ENCODE measurements around the gene SDK1. TPM values are rescaled to one million over a fixed set of nuclear protein-coding genes. Genes with fewer than 3 reads are reported as not detected.

Gene SDK1
- total and polyA plus RNA-seq, 2 of the 8 experiments (the other 6 are each of a cell fraction or from before 2014, with no cell fraction given) = 3.3 to 7.2 TPM

DNA sequence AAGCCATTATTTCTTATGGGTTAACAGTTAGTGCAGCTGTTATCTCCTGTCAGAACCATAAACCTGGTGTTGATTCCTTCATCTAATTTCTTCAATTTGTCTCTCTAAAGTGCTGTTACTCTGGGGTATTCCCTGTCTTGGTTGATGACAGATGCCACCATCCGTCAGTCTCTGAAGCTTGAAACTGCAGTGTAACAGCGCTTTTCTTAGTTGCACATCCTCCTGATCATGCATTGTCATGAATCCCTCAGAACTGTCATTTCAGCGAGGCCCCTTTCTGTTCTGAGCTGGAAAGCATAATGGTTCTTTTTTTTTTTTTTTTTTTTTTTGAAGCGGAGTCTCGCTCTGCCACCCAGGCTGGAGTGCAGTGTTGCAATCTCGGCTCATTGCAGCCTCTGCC is 193.9 kb downstream of the SDK1 start:
- H3K9me3 ChIP-seq (ENCODE audit: insufficient read depth in 2 of 2, low read depth in 1 of 2, low read length in 1 of 2) = peaks cover 0 to 6% of the 10 kb centered on the region in 2 experiments; a peak in 1 of 4 replicates
- CTCF ChIA-PET (ENCODE audit: partially characterized antibody) = interaction anchor here (0.5 to 2.0 kb wide), 2 partner anchors 13 to 294 kb away, joined by 3 to 8 read pairs; no protein-coding TSS in a partner anchor

More for the DNA sequence above, 193.9 kb downstream of the SDK1 start:
- no peak overlapping the region for H3K56ac ChIP-seq (replicated peaks; ENCODE audit: insufficient read length, low read depth, low read length)
- no peaks in the 10 kb centered on the region for H3K23me2 ChIP-seq (ENCODE audit: low read depth, low read length)
- H4K91ac ChIP-seq (replicated peaks; ENCODE audit: insufficient read length, low read length) = no peak overlapping the region
- H3K4ac ChIP-seq (replicated peaks; ENCODE audit: insufficient read length, low read depth, low read length) = no peak overlapping the region
- H3K79me2 ChIP-seq (ENCODE audit: control insufficient read depth in 1 of 2, insufficient read depth in 2 of 2, low read length in 2 of 2) = no peaks in the 10 kb centered on the region
- no peaks in the 10 kb centered on the region for H3K36me3 ChIP-seq (ENCODE audit: control insufficient read depth in 2 of 4, insufficient read depth in 4 of 4, low read length in 3 of 4)
- H3K23ac ChIP-seq (ENCODE audit: insufficient read length) = no peak overlapping the region
- H3K79me1 ChIP-seq (ENCODE audit: low read depth, low read length) = no peaks in the 10 kb centered on the region
- H2BK12ac ChIP-seq (ENCODE audit: low read depth, low read length) = no peak overlapping the region; the same call in 1 of the 2 replicates
- H3K27ac ChIP-seq (ENCODE audit: low read depth, low read length) = no peak overlapping the region
- peaks cover 0 to 2% (median 0%) of the 10 kb centered on the region in 4 experiments; a peak in 2 of 7 replicates for H3K4me1 ChIP-seq (replicated peaks in 1 of 4; ENCODE audit: control insufficient read depth in 3 of 4, insufficient read depth in 4 of 4, low read length in 3 of 4)
- H3K9ac ChIP-seq (replicated peaks in 1 of 4; ENCODE audit: extremely low read depth in 1 of 4, low read depth in 3 of 4, low read length in 3 of 4) = no peak overlapping the region
- no peak overlapping the region for H3K4me3 ChIP-seq (ENCODE audit: extremely low read depth in 1 of 4, insufficient read depth in 2 of 4, low read depth in 3 of 4, low read length in 4 of 4)
- WGBS, 2 experiments (ENCODE audit: extremely low coverage in 1 of 2, insufficient coverage in 1 of 2, insufficient read length in 1 of 2, insufficient replicate concordance in 2 of 2, low coverage in 1 of 2, low lambda C conversion rate in 2 of 2, missing lambda C conversion rate in 1 of 2) = 92% methylated on average over 4 of the region's 6 CpGs; no CpG with 5 or more reads in 1 of the 2 experiments
- no peak overlapping the region for H2BK20ac ChIP-seq (ENCODE audit: low read length)
- DNase-seq (ENCODE audit: low read depth in 1 of 2, low spot score in 2 of 2) (no peak), FAIRE-seq (no peak)
- H4K20me1 ChIP-seq (replicated peaks in 1 of 2; ENCODE audit: control insufficient read depth in 1 of 2, insufficient read depth in 2 of 2, low read length in 2 of 2) = no peaks in the 10 kb centered on the region
- no peak overlapping the region for H3K18ac ChIP-seq (ENCODE audit: extremely low read depth, low read length)
- no peak overlapping the region for H4K8ac ChIP-seq (ENCODE audit: extremely low read depth, insufficient read depth, low read length)
- no peak overlapping the region for H3K14ac ChIP-seq (ENCODE audit: insufficient read length)
- no peaks in the 10 kb centered on the region; a peak in 1 of 7 replicates for H3K27me3 ChIP-seq (replicated peaks in 1 of 4; ENCODE audit: control insufficient read depth in 3 of 4, extremely low read depth in 1 of 4, insufficient read depth in 3 of 4, low read length in 3 of 4)
- TF ChIP-seq SP1 (IDR thresholded peaks at IDR 0.05; ENCODE audit: low read depth, low read length) (no peak), KDM4A (IDR thresholded peaks at IDR 0.05; ENCODE audit: low read depth, low read length, severe bottlenecking) (no peak), RNF2 (IDR thresholded peaks at IDR 0.05; ENCODE audit: borderline replicate concordance, low read depth, low read length, missing control alignments, poor library complexity, severe bottlenecking) (no peak), CREB1 (IDR thresholded peaks at IDR 0.05) (no peak), SIX5 (IDR thresholded peaks at IDR 0.05; ENCODE audit: low read depth, low read length) (no peak), POLR2AphosphoS5 (IDR thresholded peaks at IDR 0.05; ENCODE audit: low read depth, low read length) (no peak)
- TF ChIP-seq, protein P1, sequence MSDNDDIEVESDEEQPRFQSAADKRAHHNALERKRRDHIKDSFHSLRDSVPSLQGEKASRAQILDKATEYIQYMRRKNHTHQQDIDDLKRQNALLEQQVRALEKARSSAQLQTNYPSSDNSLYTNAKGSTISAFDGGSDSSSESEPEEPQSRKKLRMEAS (IDR thresholded peaks at IDR 0.05) = no peak
- H2BK5ac ChIP-seq (ENCODE audit: low read depth, low read length) = no peak overlapping the region
- no peak overlapping the region for H4K5ac ChIP-seq (ENCODE audit: insufficient read length, low read depth, low read length)
- POLR2A ChIA-PET (ENCODE audit: partially characterized antibody) = no interaction called here
- no peak overlapping the region for H2BK120ac ChIP-seq (replicated peaks; ENCODE audit: low read depth, low read length)
- H2AK5ac ChIP-seq (ENCODE audit: low read depth, low read length) = no peak overlapping the region
- H2AFZ ChIP-seq (ENCODE audit: low read length) = no peak overlapping the region
- no peak overlapping the region for H3K4me2 ChIP-seq (ENCODE audit: insufficient read depth in 1 of 2, low read depth in 2 of 2, low read length in 2 of 2)
- H2BK15ac ChIP-seq (ENCODE audit: low read length) = no peak overlapping the region
